Peyer's patch (tissue), 4 donors: ENCODE results near the gene BRCA2. TPM values are rescaled to one million over a fixed set of nuclear protein-coding genes. Genes with fewer than 3 reads are reported as not detected.
"Not testable (repeated sequence)": the region's sequence is repeated elsewhere in the genome, so short reads cannot be mapped to it uniquely, and the experiment has no call there.

Experiments
- DNase-seq, 3 donors: peaks; one replicate each; pipeline ENCODE4 v3.0.0-alpha.2; 2017 to 2019
- H3K27ac ChIP-seq, 4 donors: fragments of 200-600 bp; sonication (generic); one replicate each; pipeline ENCODE4 v1.5.1; 2016 to 2019
- H3K27me3 ChIP-seq, 2 donors: fragments of 200-600 bp; sonication (generic); one replicate each; pipeline ENCODE4 v1.5.1; 2019
- H3K36me3 ChIP-seq, 3 donors: fragments of 200-600 bp; sonication (generic); one replicate each; pipeline ENCODE4 v1.5.1; 2016 to 2019
- H3K4me1 ChIP-seq, 4 donors: fragments of 200-600 bp; sonication (generic); one replicate each; pipeline ENCODE4 v1.5.1; 2016 to 2019
- H3K4me3 ChIP-seq, 4 donors: fragments of 200-600 bp; sonication (generic); 1 replicate in 3 of 4; 2 replicates in 1 of 4; pipeline ENCODE4 v1.5.1; 2016 to 2019; ENCODE audit warnings: mild to moderate bottlenecking in 1 of 4
- H3K9me3 ChIP-seq, 4 donors: fragments of 200-600 bp; sonication (generic); one replicate each; pipeline ENCODE4 v1.5.1; 2016 to 2019; ENCODE audit warnings: mild to moderate bottlenecking in 1 of 4
- CTCF ChIP-seq, 6 experiments: fragments of 450-650 bp in 4 of 6; fragments of 200-600 bp in 2 of 6; sonication (generic) in 1 of 6; IDR thresholded peaks; one replicate each; pipeline ENCODE4 v1.5.1; 2017 to 2019; ENCODE audit warnings: antibody characterized with exemption in 6 of 6, mild to moderate bottlenecking in 3 of 6, moderate library complexity in 1 of 6
- POLR2A ChIP-seq, 2 donors: fragments of 450-650 bp; IDR thresholded peaks; one replicate each; pipeline ENCODE4 v1.5.1; 2017; ENCODE audit warnings: antibody characterized with exemption in 2 of 2, mild to moderate bottlenecking in 2 of 2, moderate library complexity in 2 of 2
- total RNA-seq, 4 donors: library from RNA; depleted of rRNA; stranded (reverse); fragments of >200 nt; gene quantifications; one replicate each; pipeline ENCODE4 v1.1.0, GENCODE V29; 2016

Gene BRCA2
- total RNA-seq, 4 donors from 2014 or later = 1.7 to 12.4 (median 2.7) TPM

- DNase-seq = no peak
- H3K36me3 ChIP-seq = no peaks in the 10 kb centered on the region
- TF ChIP-seq CTCF (IDR thresholded peaks at IDR 0.05) (no peak), POLR2A (IDR thresholded peaks at IDR 0.05) (no peak)
- no peaks in the 10 kb centered on the region for H3K4me1 ChIP-seq
- H3K27me3 ChIP-seq = no peaks in the 10 kb centered on the region
- no peak overlapping the region for H3K27ac ChIP-seq
- H3K4me3 ChIP-seq = no peak overlapping the region
- H3K9me3 ChIP-seq = no peaks in the 10 kb centered on the region
Measured at GRCh38 chr13:32323912-32324311, 8.6 kb downstream of the BRCA2 start.

- no peak for TF ChIP-seq POLR2A (IDR thresholded peaks at IDR 0.05)
- no peak for TF ChIP-seq CTCF (IDR thresholded peaks at IDR 0.05)
- H3K9me3 ChIP-seq = no peaks in the 10 kb centered on the region
- H3K27me3 ChIP-seq = no peaks in the 10 kb centered on the region
- H3K36me3 ChIP-seq = no peaks in the 10 kb centered on the region
- DNase-seq = no peak
- no peaks in the 10 kb centered on the region for H3K4me1 ChIP-seq
- no peak overlapping the region for H3K27ac ChIP-seq
- H3K4me3 ChIP-seq = no peak overlapping the region
Measured at GRCh38 chr13:32330441-32330840, 15.1 kb downstream of the BRCA2 start.

- H3K36me3 ChIP-seq = no peaks in the 10 kb centered on the region
- no peaks in the 10 kb centered on the region for H3K9me3 ChIP-seq
- no peak overlapping the region for H3K27ac ChIP-seq
- H3K27me3 ChIP-seq = no peaks in the 10 kb centered on the region
- H3K4me1 ChIP-seq = no peaks in the 10 kb centered on the region
- no peak for DNase-seq
- TF ChIP-seq POLR2A (IDR thresholded peaks at IDR 0.05) (no peak), CTCF (IDR thresholded peaks at IDR 0.05) (no peak)
- no peak overlapping the region for H3K4me3 ChIP-seq
Measured at GRCh38 chr13:32334671-32335070, 19.4 kb downstream of the BRCA2 start.

GRCh38 chr13:32340914-32341313 lies 25.6 kb downstream of the BRCA2 start:
- H3K27ac ChIP-seq = no peak overlapping the region
- no peak for DNase-seq
- no peak overlapping the region for H3K4me3 ChIP-seq
- TF ChIP-seq CTCF (IDR thresholded peaks at IDR 0.05) (no peak), POLR2A (IDR thresholded peaks at IDR 0.05) (no peak)
- no peaks in the 10 kb centered on the region for H3K4me1 ChIP-seq
- no peaks in the 10 kb centered on the region for H3K27me3 ChIP-seq
- H3K9me3 ChIP-seq = no peaks in the 10 kb centered on the region
- no peaks in the 10 kb centered on the region for H3K36me3 ChIP-seq

GRCh38 chr13:32347651-32348050 lies 32.3 kb downstream of the BRCA2 start:
- DNase-seq = no peak
- H3K9me3 ChIP-seq = no peaks in the 10 kb centered on the region
- H3K36me3 ChIP-seq = no peaks in the 10 kb centered on the region
- H3K4me3 ChIP-seq = no peak overlapping the region
- no peak for TF ChIP-seq CTCF (IDR thresholded peaks at IDR 0.05)
- no peak for TF ChIP-seq POLR2A (IDR thresholded peaks at IDR 0.05)
- H3K4me1 ChIP-seq = no peaks in the 10 kb centered on the region
- H3K27me3 ChIP-seq = no peaks in the 10 kb centered on the region
- H3K27ac ChIP-seq = no peak overlapping the region

- DNase-seq, H3K36me3 ChIP-seq, H3K27me3 ChIP-seq, H3K9me3 ChIP-seq, H3K4me1 ChIP-seq, H3K4me3 ChIP-seq, H3K27ac ChIP-seq: not testable (repeated sequence)
Measured at GRCh38 chr13:32350839-32351441, 35.6 kb downstream of the BRCA2 start.
